ENCODE results near the gene LRTM2. TPM values are rescaled to one million over a fixed set of nuclear protein-coding genes. Genes with fewer than 3 reads are reported as not detected.
A peak's percentile ranks its signal among the peaks of the same experiment; 100 is the strongest.

LRTM2 gene
- total RNA-seq, 1 experiment from 2014 or later: not detected

DNA sequence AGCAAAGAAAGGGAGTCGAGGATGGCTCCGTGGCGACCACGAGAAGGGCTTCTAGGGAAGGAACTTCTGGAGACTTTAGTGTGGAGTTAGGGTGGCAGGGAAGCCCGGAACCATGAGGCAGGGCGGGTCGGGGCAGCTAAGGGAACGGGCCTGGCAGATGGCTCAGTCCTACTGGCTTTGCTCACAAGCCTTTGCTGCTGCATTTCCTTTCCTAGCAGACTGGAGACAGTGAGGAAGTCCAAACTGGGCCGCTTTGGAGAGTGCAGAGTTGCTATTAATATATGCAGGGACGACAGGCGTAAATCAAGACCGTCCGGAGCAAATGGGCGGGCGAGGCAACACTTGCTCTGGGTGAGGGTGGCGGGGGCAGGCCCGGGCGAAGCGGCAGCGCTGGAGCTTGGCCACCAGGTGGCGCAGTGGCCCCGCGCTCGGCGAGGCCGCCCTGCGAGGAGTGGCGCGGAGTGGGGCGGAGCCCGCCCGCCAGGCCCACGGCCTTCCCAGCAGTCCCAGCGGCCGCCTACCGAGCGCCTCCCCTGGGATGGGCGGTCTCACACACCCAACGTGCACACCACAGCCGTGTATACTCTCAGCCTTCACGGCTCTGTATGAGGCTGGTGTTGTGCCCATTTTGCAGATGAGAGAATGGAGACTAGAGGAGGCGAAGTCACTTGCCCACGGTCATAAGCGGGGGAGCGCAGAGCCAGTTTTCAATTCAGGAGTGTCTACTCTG lies 24.4 kb upstream of the LRTM2 start:
- Histone ChIP-seq H2AFZ (ENCODE audit: low read length) (peak overlapping the region; percentile 93), H4K20me1 (ENCODE audit: low read length) (no peaks in the 10 kb centered on the region), H3K36me3 (ENCODE audit: low read depth, low read length) (no peaks in the 10 kb centered on the region), H3F3A (ENCODE audit: low read length, unreplicated experiment) (no peaks in the 10 kb centered on the region), H3K9me2 (replicated peaks; ENCODE audit: low read length) (no peaks in the 10 kb centered on the region), H3K27me3 (ENCODE audit: low read length) (no peaks in the 10 kb centered on the region), H3K27ac (ENCODE audit: low read length) (no peak overlapping the region), H3K9me3 (ENCODE audit: low read length) (no peaks in the 10 kb centered on the region), H3K4me3 (ENCODE audit: low read length) (peak overlapping the region; percentile 58), H3K9ac (ENCODE audit: low read length) (peak overlapping the region; percentile 42), H3K4me1 (ENCODE audit: insufficient read depth, low read length) (peaks cover 5% of the 10 kb centered on the region; the same call in 1 of the 2 replicates), H3K4me2 (ENCODE audit: low read length) (peak overlapping the region; percentile 83), H3K79me2 (ENCODE audit: low read length) (no peaks in the 10 kb centered on the region)
- DNase-seq (peak; percentile 88), ATAC-seq (peak; percentile 100)
- intact Hi-C loops (cut with micrococcal nuclease): loop anchor here (1.0 kb wide), 2 partner anchors 140 to 144 kb away; no protein-coding TSS in a partner anchor
- ChIA-PET CTCF (interaction anchor here (0.5 to 0.9 kb wide), 2 partner anchors 144 to 159 kb away, joined by 4 to 9 read pairs; no protein-coding TSS in a partner anchor), POLR2A (ENCODE audit: unreplicated experiment) (no interaction called here)
- BruUV-seq (replicated peaks): no TSS peak
- no peak for TF ChIP-seq EZH2 (IDR thresholded peaks at IDR 0.05; ENCODE audit: low read length, unreplicated experiment)
- TF ChIP-seq, protein P1, sequence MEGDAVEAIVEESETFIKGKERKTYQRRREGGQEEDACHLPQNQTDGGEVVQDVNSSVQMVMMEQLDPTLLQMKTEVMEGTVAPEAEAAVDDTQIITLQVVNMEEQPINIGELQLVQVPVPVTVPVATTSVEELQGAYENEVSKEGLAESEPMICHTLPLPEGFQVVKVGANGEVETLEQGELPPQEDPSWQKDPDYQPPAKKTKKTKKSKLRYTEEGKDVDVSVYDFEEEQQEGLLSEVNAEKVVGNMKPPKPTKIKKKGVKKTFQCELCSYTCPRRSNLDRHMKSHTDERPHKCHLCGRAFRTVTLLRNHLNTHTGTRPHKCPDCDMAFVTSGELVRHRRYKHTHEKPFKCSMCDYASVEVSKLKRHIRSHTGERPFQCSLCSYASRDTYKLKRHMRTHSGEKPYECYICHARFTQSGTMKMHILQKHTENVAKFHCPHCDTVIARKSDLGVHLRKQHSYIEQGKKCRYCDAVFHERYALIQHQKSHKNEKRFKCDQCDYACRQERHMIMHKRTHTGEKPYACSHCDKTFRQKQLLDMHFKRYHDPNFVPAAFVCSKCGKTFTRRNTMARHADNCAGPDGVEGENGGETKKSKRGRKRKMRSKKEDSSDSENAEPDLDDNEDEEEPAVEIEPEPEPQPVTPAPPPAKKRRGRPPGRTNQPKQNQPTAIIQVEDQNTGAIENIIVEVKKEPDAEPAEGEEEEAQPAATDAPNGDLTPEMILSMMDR (conservative IDR thresholded peaks at IDR 0.05; ENCODE audit: low read depth, low read length): peak; percentile 84

GRCh38 chr12:1796515-1797010 lies 23.8 kb upstream of the LRTM2 start:
- ATAC-seq (peak; percentile 28), DNase-seq (no peak)
- CTCF ChIA-PET: no interaction called here
- Histone ChIP-seq H3K9me2 (replicated peaks; ENCODE audit: low read length) (no peaks in the 10 kb centered on the region), H3K27ac (ENCODE audit: low read length) (no peak overlapping the region), H3K79me2 (ENCODE audit: low read length) (no peaks in the 10 kb centered on the region), H3K36me3 (ENCODE audit: low read depth, low read length) (no peaks in the 10 kb centered on the region), H3K4me2 (ENCODE audit: low read length) (peak overlapping the region; percentile 83), H3K9ac (ENCODE audit: low read length) (peak overlapping the region; percentile 42), H3K4me1 (ENCODE audit: insufficient read depth, low read length) (peaks cover 5% of the 10 kb centered on the region; the same call in 1 of the 2 replicates), H2AFZ (ENCODE audit: low read length) (peak overlapping the region; percentile 93), H3F3A (ENCODE audit: low read length, unreplicated experiment) (no peaks in the 10 kb centered on the region), H3K4me3 (ENCODE audit: low read length) (peak overlapping the region; percentile 58), H3K9me3 (ENCODE audit: low read length) (no peaks in the 10 kb centered on the region), H3K27me3 (ENCODE audit: low read length) (no peaks in the 10 kb centered on the region), H4K20me1 (ENCODE audit: low read length) (no peaks in the 10 kb centered on the region)
- TF ChIP-seq EZH2 (IDR thresholded peaks at IDR 0.05; ENCODE audit: low read length, unreplicated experiment) (no peak), EZH2phosphoT487 (IDR thresholded peaks at IDR 0.05; ENCODE audit: borderline replicate concordance, low read length) (no peak)
- TF ChIP-seq, protein P1 (conservative IDR thresholded peaks at IDR 0.05; ENCODE audit: low read depth, low read length): no peak
- POLR2A ChIA-PET (ENCODE audit: unreplicated experiment): no interaction called here
- BruUV-seq (replicated peaks): no TSS peak
- intact Hi-C loops (cut with micrococcal nuclease): loop anchor here (1.0 kb wide), 2 partner anchors 140 to 144 kb away; no protein-coding TSS in a partner anchor

All from PC-3 (cell line).